Effector memory CD8-positive, alpha-beta T cell (primary cell): ENCODE measurements around the gene STX7.

Experiments
- ATAC-seq: fragments of 150-1000 bp; cut with Tn5 transposase; replicated peaks from 2 replicates; pipeline ENCODE4 v1.10.0; 2021; ENCODE audit warnings: mild to moderate bottlenecking, moderate library complexity
- DNase-seq, 3 experiments: peaks; one replicate each; pipeline ENCODE4 v3.0.0; 2021
- H3K27ac Mint-ChIP-seq, 2 donors: one replicate each; pipeline ENCODE4 v1.8.0; 2022; ENCODE audit warnings: mild to moderate bottlenecking in 2 of 2, mixed read lengths in 2 of 2, moderate library complexity in 2 of 2
- H3K27me3 Mint-ChIP-seq, 2 donors: one replicate each; pipeline ENCODE4 v1.8.0; 2022; ENCODE audit warnings: mixed read lengths in 2 of 2
- H3K36me3 Mint-ChIP-seq: one replicate; pipeline ENCODE4 v1.8.0; 2022; ENCODE audit warnings: mild to moderate bottlenecking, moderate library complexity, mixed read lengths; ENCODE audit not compliant: insufficient read depth
- H3K4me1 Mint-ChIP-seq, 2 donors: one replicate each; pipeline ENCODE4 v1.8.0; 2022; ENCODE audit warnings: low read depth in 2 of 2, mixed read lengths in 2 of 2
- H3K4me3 Mint-ChIP-seq, 2 donors: one replicate each; pipeline ENCODE4 v1.8.0; 2022; ENCODE audit warnings: mild to moderate bottlenecking in 2 of 2, mixed read lengths in 2 of 2, moderate library complexity in 2 of 2
- H3K9me3 Mint-ChIP-seq, 2 donors: one replicate each; pipeline ENCODE4 v1.8.0; 2022; ENCODE audit warnings: mixed read lengths in 2 of 2

The STX7 gene

DNA sequence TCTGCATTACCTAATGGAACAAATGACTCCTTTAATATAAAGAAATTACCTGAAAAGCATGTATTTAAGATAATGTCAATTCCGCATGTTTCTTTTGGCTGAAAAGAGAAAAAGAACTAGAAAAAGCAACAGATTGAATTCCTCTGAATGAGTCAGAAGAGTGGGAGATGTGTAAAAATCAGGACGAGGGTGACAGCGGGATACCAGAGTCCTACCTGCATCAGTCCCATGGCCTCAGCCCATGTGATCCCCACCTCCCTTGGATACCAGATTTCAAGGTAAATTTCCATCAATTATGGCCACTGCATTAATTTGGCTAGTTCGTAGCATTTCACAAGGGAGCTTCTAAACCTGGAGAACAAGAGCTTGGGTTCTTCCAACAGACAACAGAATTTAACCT, 101.6 kb downstream of the STX7 start:
- no peak overlapping the region for H3K27ac Mint-ChIP-seq
- H3K27me3 Mint-ChIP-seq, result peaks cover 13 to 26% of the 10 kb centered on the region in 2 donors
- H3K4me3 Mint-ChIP-seq, result no peak overlapping the region
- DNase-seq (no peak), ATAC-seq (no peak)
- no peaks in the 10 kb centered on the region for H3K36me3 Mint-ChIP-seq
- H3K4me1 Mint-ChIP-seq, result no peaks in the 10 kb centered on the region
- no peaks in the 10 kb centered on the region for H3K9me3 Mint-ChIP-seq

DNA sequence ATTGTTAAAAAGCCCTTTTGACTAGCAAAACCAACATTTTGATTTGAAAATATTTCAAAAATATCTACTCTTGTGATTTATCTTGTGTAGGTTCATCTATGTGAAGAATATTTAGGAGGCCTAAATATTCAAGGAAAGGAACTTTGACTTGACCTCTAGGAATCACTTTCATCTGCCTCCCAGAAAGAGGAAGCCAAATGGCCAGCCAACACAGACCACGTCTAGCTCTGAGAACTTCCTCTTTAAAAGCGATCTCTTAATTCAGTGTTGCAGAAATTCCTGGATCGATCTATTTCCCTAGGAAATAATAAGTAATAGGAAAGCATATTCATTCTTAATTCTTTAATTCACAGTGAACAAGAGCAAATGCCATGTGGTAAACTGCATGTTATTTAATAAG, 102.1 kb downstream of the STX7 start:
- no peaks in the 10 kb centered on the region for H3K4me1 Mint-ChIP-seq
- no peak overlapping the region for H3K4me3 Mint-ChIP-seq
- ATAC-seq, result no peak
- no peaks in the 10 kb centered on the region for H3K9me3 Mint-ChIP-seq
- no peak overlapping the region for H3K27ac Mint-ChIP-seq
- H3K36me3 Mint-ChIP-seq, result no peaks in the 10 kb centered on the region
- DNase-seq, result no peak
- H3K27me3 Mint-ChIP-seq, result peaks cover 18 to 24% of the 10 kb centered on the region in 2 donors

DNA sequence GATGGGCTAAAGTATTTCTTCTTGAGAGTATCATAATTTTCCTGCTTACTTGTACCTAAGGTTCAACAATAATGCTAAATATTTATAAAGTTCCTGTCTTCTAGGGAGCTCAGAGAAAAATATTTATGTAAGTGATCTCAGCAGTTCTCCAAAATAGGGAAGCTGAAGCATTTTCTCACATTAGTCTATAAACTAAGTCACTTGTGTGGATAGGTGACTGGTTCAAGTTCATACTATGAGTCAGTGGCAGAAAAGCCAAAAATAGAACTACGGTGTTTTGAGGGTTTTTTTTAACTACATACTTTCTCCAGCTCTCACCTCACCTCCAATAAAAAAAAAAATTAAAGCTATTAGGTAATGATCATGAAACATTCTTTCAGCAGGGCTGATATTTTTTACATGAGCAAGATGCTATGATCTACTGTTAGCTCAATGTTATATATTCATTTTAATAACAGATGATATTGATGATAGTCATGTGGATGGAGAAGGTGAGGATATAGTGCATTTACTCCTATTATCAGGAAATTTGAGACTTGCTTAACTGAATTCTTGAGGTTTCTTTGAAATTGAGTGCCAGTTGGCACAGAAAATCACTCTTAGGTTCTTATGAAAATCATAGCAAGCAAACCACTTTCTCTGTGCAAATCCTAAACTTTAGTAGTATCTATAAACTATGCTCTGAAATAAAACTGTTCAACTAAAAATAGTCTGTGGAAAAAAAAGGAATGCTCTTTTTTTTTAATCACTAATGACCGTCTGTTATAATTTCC, 107.6 kb downstream of the STX7 start:
- ATAC-seq (no peak), DNase-seq (no peak)
- peaks cover 41 to 43% of the 10 kb centered on the region in 2 donors for H3K27me3 Mint-ChIP-seq
- no peak overlapping the region for H3K4me3 Mint-ChIP-seq
- H3K9me3 Mint-ChIP-seq, result no peaks in the 10 kb centered on the region
- no peak overlapping the region for H3K27ac Mint-ChIP-seq
- peaks cover 0 to 5% of the 10 kb centered on the region in 2 donors for H3K4me1 Mint-ChIP-seq
- no peaks in the 10 kb centered on the region for H3K36me3 Mint-ChIP-seq

GRCh38 chr6:132404736-132405135, 108.2 kb downstream of the STX7 start:
- ATAC-seq, result no peak
- no peaks in the 10 kb centered on the region for H3K36me3 Mint-ChIP-seq
- H3K9me3 Mint-ChIP-seq, result no peaks in the 10 kb centered on the region
- no peak overlapping the region for H3K4me3 Mint-ChIP-seq
- peaks cover 0 to 5% of the 10 kb centered on the region in 2 donors for H3K4me1 Mint-ChIP-seq
- no peak overlapping the region for H3K27ac Mint-ChIP-seq
- DNase-seq, result no peak
- H3K27me3 Mint-ChIP-seq, result peaks cover 47% of the 10 kb centered on the region in 2 donors

DNA sequence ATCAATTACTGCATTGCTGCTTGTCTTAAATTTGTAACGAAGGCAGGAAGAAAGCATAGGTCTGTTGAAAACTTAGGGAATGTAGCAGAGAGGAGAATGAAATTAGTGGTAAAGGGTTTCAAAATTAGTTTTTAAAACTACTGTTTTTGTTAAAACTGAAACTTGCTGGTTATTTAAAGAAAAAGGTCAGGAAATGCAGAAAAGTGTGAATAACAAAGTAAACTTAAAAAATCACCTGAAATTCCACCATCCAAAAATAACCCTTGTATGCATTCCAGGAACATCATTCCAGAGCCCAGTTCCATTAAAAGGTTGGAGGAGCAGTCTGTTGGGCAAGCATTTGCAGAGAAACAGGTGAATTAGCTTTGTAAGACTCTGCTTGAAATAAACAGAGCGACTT, 108.6 kb downstream of the STX7 start:
- DNase-seq (no peak), ATAC-seq (no peak)
- peaks cover 47% of the 10 kb centered on the region in 2 donors for H3K27me3 Mint-ChIP-seq
- no peak overlapping the region for H3K4me3 Mint-ChIP-seq
- no peaks in the 10 kb centered on the region for H3K9me3 Mint-ChIP-seq
- no peaks in the 10 kb centered on the region for H3K36me3 Mint-ChIP-seq
- H3K27ac Mint-ChIP-seq, result no peak overlapping the region
- peaks cover 0 to 5% of the 10 kb centered on the region in 2 donors for H3K4me1 Mint-ChIP-seq

DNA sequence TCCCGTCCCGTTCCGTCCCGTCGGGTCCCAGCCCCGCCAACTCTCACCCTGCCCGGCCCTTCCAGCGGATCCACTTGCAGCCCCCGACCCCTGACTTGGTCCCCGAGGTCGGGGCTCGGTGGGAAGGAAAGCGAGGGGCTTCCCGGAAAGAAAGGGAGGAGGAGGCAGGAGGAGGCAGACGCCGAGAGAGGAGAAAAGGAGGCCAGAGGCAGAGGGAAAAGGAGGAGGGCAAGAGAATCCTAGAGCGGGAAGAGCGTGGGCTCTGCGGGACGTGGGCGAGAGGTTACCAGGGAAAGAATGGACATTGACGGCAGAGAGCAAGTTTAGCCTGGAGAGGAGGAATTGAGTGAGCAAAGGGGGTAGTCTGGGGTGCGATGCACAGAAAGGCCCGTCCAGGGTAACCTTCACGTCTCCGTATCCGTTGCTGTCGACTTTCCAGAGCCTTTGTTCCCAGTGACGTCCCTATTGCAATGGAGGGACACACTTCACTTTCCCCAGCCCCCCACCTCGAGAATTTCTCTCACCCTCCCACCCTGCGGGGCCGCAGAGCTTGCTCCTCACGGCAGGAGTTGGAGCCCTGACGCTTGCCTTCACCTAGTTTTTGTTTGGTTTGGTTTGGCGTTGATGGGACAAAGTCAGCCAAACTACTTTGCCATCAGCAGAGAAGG, 111.2 kb downstream of the STX7 start:
- H3K9me3 Mint-ChIP-seq, result no peaks in the 10 kb centered on the region
- ATAC-seq (no peak), DNase-seq (no peak)
- no peak overlapping the region for H3K27ac Mint-ChIP-seq
- H3K36me3 Mint-ChIP-seq, result no peaks in the 10 kb centered on the region
- peaks cover 0 to 5% of the 10 kb centered on the region in 2 donors for H3K4me1 Mint-ChIP-seq
- H3K4me3 Mint-ChIP-seq, result peak overlapping the region in 1 of 2 donors; percentile 51
- peaks cover 47% of the 10 kb centered on the region in 2 donors for H3K27me3 Mint-ChIP-seq

DNA sequence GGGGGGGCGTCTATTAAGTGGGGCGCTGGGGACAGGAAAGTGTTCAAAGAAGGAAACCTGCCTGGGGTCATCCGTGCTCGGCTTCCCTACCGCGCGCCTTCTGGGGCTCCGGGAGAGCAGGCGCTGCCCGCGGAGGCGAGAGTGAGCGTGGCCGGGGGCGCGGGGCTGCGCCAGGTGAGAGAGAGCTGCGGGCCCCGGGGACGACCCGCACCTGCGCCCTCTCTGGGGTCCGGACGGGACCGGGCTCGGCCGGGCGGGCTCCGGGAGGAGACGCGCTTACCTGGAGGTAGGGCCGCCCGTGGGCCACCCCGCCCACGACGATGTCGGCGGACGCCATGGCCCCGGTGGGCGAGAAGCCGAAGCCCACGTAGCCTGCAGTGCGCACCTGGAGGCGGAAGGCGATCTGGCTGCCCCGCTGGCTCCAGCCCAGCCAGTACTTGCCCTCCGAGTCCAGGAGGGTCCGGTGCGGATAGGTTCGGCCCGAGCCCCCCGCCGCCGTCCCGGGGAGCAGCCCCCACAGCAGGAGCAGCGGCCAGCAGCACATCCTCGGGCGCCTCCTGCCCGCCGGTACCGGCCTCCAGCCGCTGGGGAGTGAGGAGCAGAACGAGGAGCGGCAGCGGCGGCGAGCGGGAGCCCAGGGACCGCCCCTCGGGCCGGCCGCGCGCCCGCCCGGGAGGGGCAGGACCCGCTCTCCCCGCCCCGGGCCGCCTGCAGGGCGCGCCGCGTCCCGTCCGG, 111.9 kb downstream of the STX7 start, which contains the start of gene MOXD1:
Gene MOXD1 (minus strand): TSS at position 593 of the 735 bp plus-strand sequence. CDS start 49 bp downstream, at position 544.
- peak within 1 kb of the TSS; percentile 52 to 76 for H3K4me3 Mint-ChIP-seq
- H3K36me3 Mint-ChIP-seq, result no peaks in the 10 kb centered on the region
- H3K27ac Mint-ChIP-seq, result no peak within 1 kb of the TSS
- peaks cover 43 to 47% of the 10 kb centered on the region in 2 donors for H3K27me3 Mint-ChIP-seq
- DNase-seq (no peak), ATAC-seq (peak; percentile 32)
- peaks cover 0 to 5% of the 10 kb centered on the region in 2 donors for H3K4me1 Mint-ChIP-seq
- no peaks in the 10 kb centered on the region for H3K9me3 Mint-ChIP-seq

- ATAC-seq (no peak), DNase-seq (no peak)
- Mint-ChIP-seq H3K36me3 (no peaks in the 10 kb centered on the region), H3K4me1 (peaks cover 0 to 5% of the 10 kb centered on the region in 2 donors), H3K27me3 (peaks cover 39 to 47% of the 10 kb centered on the region in 2 donors), H3K9me3 (no peaks in the 10 kb centered on the region), H3K27ac (no peak overlapping the region), H3K4me3 (peak overlapping the region; percentile 52 to 76)
Measured at GRCh38 chr6:132400555-132400882, 112.4 kb downstream of the STX7 start.

- H3K36me3 Mint-ChIP-seq, result no peaks in the 10 kb centered on the region
- H3K4me1 Mint-ChIP-seq, result peaks cover 0 to 5% of the 10 kb centered on the region in 2 donors
- no peak for DNase-seq
- H3K4me3 Mint-ChIP-seq, result no peak overlapping the region
- H3K27me3 Mint-ChIP-seq, result peaks cover 43 to 47% of the 10 kb centered on the region in 2 donors
- no peak overlapping the region for H3K27ac Mint-ChIP-seq
- no peak for ATAC-seq
- H3K9me3 Mint-ChIP-seq, result peaks cover 0 to 5% of the 10 kb centered on the region in 2 donors
Measured at GRCh38 chr6:132399376-132400074, 113.4 kb downstream of the STX7 start.
